Measurements from ENCODE around the gene ACTN2. TPM values are rescaled to one million over a fixed set of nuclear protein-coding genes. Genes with fewer than 3 reads are reported as not detected.
A peak's percentile ranks its signal among the peaks of the same experiment; 100 is the strongest.
"Not testable (repeated sequence)": the region's sequence is repeated elsewhere in the genome, so short reads cannot be mapped to it uniquely, and the experiment has no call there.

ACTN2 gene
- total and polyA plus RNA-seq, 2 donors (not counting 1 experiment from before 2014, with no cell fraction given) = 0.17 to 0.22 TPM

GRCh38 chr1:236663934-236664333 lies 22.4 kb upstream of the ACTN2 start:
- H3K9me3 ChIP-seq (ENCODE audit: control insufficient read depth, insufficient read depth, low read depth, low read length) = no peaks in the 10 kb centered on the region
- H3K4me3 ChIP-seq (replicated peaks in 1 of 4; ENCODE audit: control extremely low read depth in 1 of 4, insufficient read depth in 1 of 4, low read depth in 3 of 4, low read length in 4 of 4) = no peak overlapping the region
- H3K27ac ChIP-seq (ENCODE audit: insufficient read depth, low read length) = no peak overlapping the region
- H3K79me2 ChIP-seq (ENCODE audit: control insufficient read depth, insufficient read depth, low read length) = no peaks in the 10 kb centered on the region
- TF ChIP-seq EZH2 (IDR thresholded peaks at IDR 0.05; ENCODE audit: low read length, missing control alignments) (no peak), CTCF (conservative IDR thresholded peaks at IDR 0.05 in 1 of 2, IDR thresholded peaks at IDR 0.05 in 1 of 2; ENCODE audit: low read depth in 1 of 2, low read length in 2 of 2) (no peak)
- no peak overlapping the region for H3K9ac ChIP-seq (ENCODE audit: insufficient read depth, low read length)
- H2AFZ ChIP-seq (ENCODE audit: low read length) = peak overlapping the region; percentile 48
- no peaks in the 10 kb centered on the region for H3K27me3 ChIP-seq (ENCODE audit: control insufficient read depth, insufficient read depth, low read length)
- H3K36me3 ChIP-seq (ENCODE audit: control insufficient read depth, insufficient read depth, low read length) = no peaks in the 10 kb centered on the region
- no peaks in the 10 kb centered on the region for H4K20me1 ChIP-seq (ENCODE audit: control insufficient read depth, extremely low read depth, insufficient read depth, low read length)
- no peaks in the 10 kb centered on the region for H3K4me1 ChIP-seq (ENCODE audit: control insufficient read depth, extremely low read depth, insufficient read depth, low read length)
- no peak for DNase-seq (ENCODE audit: low read depth in 2 of 2)
- H3K4me2 ChIP-seq (ENCODE audit: extremely low read depth, insufficient read depth, low read length) = peak overlapping the region; percentile 30

- DNase-seq (ENCODE audit: low read depth in 2 of 2); H3K27me3 ChIP-seq (ENCODE audit: control insufficient read depth, insufficient read depth, low read length); H3K79me2 ChIP-seq (ENCODE audit: control insufficient read depth, insufficient read depth, low read length); H3K9me3 ChIP-seq (ENCODE audit: control insufficient read depth, insufficient read depth, low read depth, low read length); H2AFZ ChIP-seq (ENCODE audit: low read length); H4K20me1 ChIP-seq (ENCODE audit: control insufficient read depth, extremely low read depth, insufficient read depth, low read length); H3K4me1 ChIP-seq (ENCODE audit: control insufficient read depth, extremely low read depth, insufficient read depth, low read length); H3K27ac ChIP-seq (ENCODE audit: insufficient read depth, low read length); H3K4me3 ChIP-seq (replicated peaks in 1 of 4; ENCODE audit: control extremely low read depth in 1 of 4, insufficient read depth in 1 of 4, low read depth in 3 of 4, low read length in 4 of 4); H3K4me2 ChIP-seq (ENCODE audit: extremely low read depth, insufficient read depth, low read length); H3K9ac ChIP-seq (ENCODE audit: insufficient read depth, low read length); H3K36me3 ChIP-seq (ENCODE audit: control insufficient read depth, insufficient read depth, low read length): not testable (repeated sequence)
These were observed 17.4 kb upstream of the ACTN2 start for GRCh38 chr1:236668909-236669308.

- no peak overlapping the region for H2AFZ ChIP-seq (ENCODE audit: low read length)
- no peak for DNase-seq (ENCODE audit: low read depth in 2 of 2)
These were observed 16.2 kb upstream of the ACTN2 start for GRCh38 chr1:236670060-236670459.

More at GRCh38 chr1:236670060-236670459, 16.2 kb upstream of the ACTN2 start:
- no peak overlapping the region for H3K4me2 ChIP-seq (ENCODE audit: extremely low read depth, insufficient read depth, low read length)
- no peak overlapping the region for H3K9ac ChIP-seq (ENCODE audit: insufficient read depth, low read length)
- H3K27ac ChIP-seq (ENCODE audit: insufficient read depth, low read length) = no peak overlapping the region
- H3K4me1 ChIP-seq (ENCODE audit: control insufficient read depth, extremely low read depth, insufficient read depth, low read length) = no peaks in the 10 kb centered on the region
- H3K79me2 ChIP-seq (ENCODE audit: control insufficient read depth, insufficient read depth, low read length) = no peaks in the 10 kb centered on the region
- H3K27me3 ChIP-seq (ENCODE audit: control insufficient read depth, insufficient read depth, low read length) = no peaks in the 10 kb centered on the region
- no peaks in the 10 kb centered on the region for H3K9me3 ChIP-seq (ENCODE audit: control insufficient read depth, insufficient read depth, low read depth, low read length)
- no peaks in the 10 kb centered on the region for H4K20me1 ChIP-seq (ENCODE audit: control insufficient read depth, extremely low read depth, insufficient read depth, low read length)
- H3K4me3 ChIP-seq (replicated peaks in 1 of 4; ENCODE audit: control extremely low read depth in 1 of 4, insufficient read depth in 1 of 4, low read depth in 3 of 4, low read length in 4 of 4) = no peak overlapping the region
- TF ChIP-seq EZH2 (IDR thresholded peaks at IDR 0.05; ENCODE audit: low read length, missing control alignments) = no peak
- no peak for TF ChIP-seq CTCF (conservative IDR thresholded peaks at IDR 0.05 in 1 of 2, IDR thresholded peaks at IDR 0.05 in 1 of 2; ENCODE audit: low read depth in 1 of 2, low read length in 2 of 2)
- no peaks in the 10 kb centered on the region for H3K36me3 ChIP-seq (ENCODE audit: control insufficient read depth, insufficient read depth, low read length)
